HG03159 (cell line): Measurements from ENCODE around the gene TNFRSF9.
"Not testable (repeated sequence)": the region's sequence is repeated elsewhere in the genome, so short reads cannot be mapped to it uniquely, and the experiment has no call there.

Experiments used
- ATAC-seq: cut with Tn5 transposase; IDR thresholded peaks from one replicate; pipeline ENCODE4 v1.9.1; 2021; ENCODE audit warnings: mild to moderate bottlenecking, moderate library complexity; ENCODE audit not compliant: unreplicated experiment

Gene TNFRSF9

DNA sequence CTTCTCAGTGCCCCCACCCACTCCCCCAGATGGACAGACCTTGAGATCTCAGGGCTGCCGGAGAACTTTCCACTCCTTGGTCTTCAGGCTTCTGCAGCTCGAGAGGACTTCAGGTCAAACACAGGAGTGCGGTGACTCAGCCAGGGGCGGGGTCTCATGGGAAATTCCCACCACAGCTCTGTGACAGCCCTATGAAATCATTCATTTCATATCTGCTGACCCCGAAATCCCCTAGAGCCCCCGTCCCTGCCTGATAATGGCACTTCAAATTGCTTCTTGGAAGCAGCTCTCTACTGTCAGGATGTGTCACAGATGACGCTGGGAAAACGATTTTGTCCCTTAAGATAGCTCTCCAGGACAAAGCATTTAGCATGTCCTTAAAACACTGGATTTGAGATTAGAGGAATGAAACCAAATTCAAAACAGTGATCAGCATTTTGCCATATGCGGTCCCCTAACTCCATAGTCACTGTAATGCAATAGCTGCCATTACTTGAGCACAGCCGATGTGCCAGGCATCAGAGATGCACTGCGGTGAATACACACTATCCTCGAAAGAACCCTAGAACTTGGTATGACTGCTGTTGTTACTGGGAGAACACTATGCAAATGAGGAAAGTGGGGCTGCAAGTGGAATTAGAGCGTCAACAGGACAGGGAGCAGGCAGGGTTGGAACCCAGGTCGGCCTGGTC, at the start of gene TNFRSF9:
Gene TNFRSF9, minus strand, starts transcription at position 95 of the 692 bp plus-strand sequence. CDS start 845 bp downstream, outside the sequence.
- ATAC-seq, result no peak

DNA sequence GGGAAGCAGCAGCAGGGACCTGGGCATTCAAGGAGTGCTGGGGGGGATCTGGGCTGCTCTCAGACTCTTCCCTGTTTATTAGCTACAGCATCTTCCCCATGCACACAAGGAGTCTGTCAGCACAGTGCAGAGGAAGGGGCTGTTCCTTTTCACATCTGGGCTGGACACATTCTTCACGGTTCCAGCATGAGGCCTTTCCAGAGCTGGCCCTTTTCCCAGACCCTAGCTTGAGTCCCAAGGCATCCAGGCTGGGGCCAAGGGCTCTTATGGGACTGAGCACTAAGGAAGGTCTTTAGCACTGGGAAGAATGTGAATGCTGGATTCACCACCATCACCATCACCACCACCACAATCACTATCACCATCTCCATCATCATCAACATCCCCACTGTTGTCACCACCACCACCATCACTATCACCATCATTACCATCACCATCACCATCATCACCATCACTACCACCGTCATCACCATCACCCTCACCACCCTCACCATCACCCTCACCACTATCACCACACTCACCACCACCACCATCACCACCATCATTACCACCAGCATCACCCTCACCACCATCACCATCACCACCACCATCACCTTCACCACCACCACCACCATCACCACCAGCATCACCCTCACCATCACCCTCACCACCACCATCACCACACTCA, 49.3 kb upstream of the TNFRSF9 start:
- ATAC-seq, result no peak

DNA sequence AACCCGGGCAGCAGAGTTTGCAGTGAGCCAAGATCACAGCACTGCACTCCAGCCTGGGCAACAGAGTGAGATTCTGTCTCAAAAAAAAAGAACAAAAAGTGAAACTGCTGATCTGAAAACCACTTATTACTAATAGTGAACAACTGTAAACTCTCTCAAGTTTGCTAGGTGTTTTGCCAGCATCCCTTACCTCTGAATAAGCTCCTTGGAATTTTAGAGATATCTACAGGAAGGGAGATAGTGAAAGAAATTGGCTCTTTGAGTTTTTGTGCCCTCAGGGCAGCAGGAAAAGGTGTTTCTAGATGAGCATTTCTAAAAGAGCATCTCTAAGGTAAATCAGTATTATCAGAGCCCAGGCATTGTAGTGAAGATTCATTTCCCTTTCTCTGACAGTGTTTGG, 47.9 kb upstream of the TNFRSF9 start:
- ATAC-seq, result no peak

DNA sequence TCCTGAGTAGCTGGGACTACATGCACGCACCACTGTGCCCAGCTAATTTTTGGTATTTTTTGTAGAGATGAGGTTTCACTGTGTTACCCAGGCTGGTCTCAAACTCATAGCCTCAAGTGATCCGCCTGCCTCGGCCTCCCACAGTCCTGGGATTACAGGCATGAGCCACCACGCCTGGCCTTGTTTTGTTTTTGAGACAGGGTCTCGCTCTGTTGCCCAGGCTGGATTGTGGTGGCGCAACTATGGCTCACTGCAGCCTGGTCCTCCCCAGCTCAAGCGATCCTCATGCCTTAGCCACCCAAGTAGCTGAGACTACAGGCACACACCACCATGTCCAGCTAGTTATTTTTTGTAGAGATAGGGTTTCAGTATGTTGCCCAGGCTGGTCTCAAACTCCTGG, 46.9 kb upstream of the TNFRSF9 start:
- ATAC-seq, result no peak

DNA sequence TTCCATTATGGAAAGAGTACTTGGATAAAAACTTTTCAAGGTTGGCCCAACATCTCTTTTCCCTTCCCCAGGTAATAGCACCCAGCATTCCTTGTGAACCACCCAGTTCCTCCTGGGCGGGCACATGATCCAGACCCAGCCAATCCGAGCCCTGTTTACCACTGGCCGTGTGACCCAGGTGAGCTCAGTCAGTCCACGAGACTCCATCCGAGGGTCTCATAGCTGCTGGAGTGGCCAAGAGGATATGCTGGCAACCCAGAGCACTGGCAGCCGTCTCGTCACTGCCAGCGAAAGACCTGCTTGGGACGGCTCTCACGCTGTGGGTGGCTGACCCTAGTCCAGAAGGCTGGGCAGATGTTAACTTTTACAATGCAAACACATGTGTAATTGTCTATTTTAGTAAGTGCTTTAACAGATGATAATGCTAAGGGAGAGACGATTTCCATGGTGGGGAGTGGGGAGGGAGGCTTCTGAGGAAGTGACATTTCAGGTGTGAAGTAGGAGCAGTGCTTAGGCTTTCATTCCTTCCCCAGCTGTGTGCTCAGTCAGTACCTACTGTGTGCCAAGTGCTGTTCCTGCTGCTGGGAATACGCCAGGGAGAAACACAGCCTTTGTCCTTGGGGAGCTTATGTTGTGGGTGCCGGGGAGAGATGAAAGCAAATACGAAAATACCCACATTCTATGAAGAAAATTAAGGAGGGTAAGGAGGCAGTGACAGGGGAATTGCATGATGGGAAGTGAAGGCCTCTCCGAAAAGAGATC, 45.4 kb upstream of the TNFRSF9 start:
- no peak for ATAC-seq

DNA sequence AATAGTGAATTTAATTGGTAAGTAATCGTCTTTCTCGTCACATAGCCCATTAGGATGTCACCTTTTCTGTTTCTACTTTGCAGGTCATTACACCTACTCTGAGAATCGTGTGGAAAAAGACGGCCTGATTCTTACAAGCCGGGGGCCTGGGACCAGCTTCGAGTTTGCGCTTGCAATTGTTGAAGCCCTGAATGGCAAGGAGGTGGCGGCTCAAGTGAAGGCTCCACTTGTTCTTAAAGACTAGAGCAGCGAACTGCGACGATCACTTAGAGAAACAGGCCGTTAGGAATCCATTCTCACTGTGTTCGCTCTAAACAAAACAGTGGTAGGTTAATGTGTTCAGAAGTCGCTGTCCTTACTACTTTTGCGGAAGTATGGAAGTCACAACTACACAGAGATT, 44.2 kb upstream of the TNFRSF9 start:
- ATAC-seq, result no peak

DNA sequence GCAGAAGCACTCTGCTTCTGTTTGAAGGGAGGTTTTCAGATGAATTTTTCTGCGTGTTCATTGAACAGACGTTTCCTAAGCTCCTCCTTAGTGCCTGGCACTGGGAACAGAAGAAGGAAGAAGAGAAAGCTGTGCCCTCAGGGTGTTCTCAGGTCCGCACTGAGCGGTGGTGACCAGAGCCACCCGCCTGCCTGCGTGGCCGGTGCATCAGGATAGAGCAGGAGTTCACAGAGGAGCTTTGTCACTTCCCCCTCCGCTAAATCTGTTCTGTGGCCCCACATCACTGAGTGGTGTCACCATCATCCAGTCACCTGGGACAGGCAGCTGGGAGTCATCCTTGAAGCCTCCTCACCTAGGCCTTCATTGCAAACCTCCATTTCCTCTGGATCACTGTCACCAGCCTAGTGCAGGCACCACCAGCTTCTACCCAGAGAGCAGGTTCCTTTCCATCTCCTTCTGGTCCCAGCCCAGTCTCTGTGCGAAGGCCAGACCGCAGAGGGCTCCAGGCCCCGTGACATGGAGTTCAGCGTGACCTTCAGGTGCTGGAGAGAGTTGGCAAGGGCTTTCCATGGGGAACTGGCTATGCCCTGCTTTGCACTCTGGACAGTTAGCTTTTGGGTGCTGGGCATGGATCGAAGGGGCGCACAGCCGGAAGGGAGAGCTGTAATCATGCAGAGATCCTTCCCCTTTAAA, 42.6 kb upstream of the TNFRSF9 start:
- no peak for ATAC-seq

DNA sequence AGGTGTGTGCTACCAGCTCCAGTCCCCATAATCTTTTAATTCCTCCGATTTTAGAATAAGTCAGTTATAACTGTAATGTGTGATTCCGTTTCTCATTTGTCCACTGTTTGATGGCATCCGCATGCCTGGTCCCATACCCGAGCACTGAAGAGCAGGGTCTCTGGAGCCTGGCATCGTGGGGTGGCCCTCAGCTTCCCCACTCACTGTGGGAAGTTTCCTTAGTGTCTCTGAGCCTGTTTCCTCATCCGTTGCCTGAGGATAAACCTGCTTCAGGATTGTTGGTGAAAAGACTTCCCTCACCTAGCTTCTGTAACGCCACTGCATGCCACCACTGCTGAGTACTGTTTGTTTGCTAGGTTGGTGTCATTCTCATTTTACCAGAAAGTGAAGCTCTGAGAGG, 40.3 kb upstream of the TNFRSF9 start:
- no peak for ATAC-seq

DNA sequence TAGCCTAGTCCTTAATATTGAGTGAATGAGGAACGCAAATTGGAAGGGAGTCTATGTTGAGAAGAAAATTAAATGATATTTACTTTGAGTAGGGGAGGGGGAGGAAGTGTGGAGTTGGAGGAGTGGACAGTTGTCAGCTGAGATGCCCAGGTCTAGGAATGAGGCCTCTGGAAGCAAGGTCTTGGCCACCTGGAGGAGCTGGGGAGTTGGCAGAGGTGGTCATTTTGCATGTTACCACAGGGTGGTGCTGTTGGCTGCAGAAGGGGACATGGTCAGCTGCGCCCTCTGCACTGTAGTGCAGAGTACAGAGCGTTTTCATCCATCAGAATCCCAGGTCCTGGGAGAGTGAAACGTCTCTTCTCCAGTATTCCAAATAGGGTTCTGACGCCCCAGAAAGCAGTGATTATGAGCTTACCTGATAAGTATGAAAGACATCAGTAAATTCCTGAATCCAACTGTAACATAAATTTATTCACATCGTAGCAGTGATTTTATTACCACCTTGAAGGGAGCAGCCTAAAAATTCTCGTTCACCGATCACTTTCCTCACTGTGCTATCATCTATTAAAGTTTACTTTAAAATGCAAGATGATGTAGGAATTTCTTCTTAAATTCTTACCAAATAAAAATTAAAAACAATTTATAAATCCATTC, 34.7 kb upstream of the TNFRSF9 start:
- ATAC-seq, result no peak

DNA sequence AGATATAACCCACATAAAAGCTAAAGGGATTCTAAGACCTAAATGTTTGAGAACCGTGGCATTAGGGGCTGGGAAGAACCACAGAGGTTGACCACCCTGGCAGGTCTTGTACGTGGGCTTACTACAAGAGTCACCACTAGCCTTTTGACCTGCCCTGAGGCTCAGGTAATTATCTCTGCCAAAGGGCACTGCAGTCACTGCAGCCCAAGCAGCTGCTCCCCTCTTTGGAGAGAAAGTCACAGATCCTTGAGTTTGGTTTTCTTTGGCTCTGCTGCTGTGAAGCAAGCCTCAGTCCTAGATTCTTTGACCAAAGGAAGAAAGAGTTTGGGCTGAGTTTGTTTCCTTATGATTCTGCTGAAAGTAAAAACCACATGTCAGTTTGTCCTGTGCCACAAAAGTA, 32.4 kb upstream of the TNFRSF9 start:
- ATAC-seq, result no peak

DNA sequence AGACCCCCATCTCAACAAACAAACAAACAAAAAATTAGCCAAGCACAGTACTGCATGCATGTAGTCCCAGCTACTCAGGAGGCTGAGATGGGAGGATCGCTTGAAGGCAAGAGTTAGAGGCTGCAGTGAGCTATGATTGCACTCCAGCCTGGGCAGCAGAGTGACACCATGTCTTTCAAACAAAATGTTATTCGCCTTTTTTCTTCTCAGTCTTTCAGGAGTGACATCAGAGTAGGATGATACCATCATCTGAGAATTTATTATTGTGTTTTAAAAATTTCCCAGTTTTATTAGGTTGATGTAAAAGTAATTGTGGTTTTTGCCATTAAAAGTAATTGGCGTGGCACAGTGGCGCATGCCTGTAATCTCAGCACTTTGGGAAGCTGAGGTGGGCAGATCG, 31.6 kb upstream of the TNFRSF9 start:
- no peak for ATAC-seq

DNA sequence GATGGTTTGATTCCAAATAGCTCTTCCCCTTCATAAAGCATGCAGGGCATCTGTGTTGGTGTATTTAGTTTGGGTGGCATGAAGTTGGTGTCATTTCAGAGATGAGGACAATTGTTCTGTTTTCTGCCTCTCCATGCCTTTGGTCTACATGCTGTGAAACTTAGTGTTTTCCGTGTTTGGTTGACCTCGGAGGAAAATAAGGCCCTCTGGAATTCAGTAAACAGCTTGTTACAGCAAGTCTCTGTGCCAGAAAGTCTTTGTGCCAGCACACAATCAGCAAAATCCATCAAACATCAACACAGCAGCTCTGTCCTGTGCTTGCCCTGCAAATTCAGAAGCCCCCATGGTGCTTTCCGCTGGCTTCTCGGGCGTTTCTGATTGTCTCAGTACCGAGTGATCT, 30.4 kb upstream of the TNFRSF9 start:
- no peak for ATAC-seq

DNA sequence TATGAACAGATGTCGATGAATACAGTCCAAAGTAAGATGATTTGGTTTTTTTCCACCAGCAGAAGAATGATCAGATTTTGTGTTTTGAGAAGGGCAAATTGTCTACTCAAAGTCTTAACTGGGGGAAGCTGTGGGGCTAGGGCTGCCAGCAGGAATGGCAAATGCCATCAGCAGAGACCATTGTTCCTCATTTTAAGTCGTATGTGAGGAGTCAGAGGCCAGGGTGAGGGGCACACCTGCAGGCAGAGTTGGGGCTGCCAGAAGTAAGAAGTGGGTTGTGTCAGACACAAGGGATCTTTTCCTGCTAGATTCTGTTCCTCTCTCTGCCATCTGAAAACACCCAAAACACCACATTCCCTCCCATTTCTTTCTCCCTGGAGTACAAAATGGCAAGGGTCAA, 29.6 kb upstream of the TNFRSF9 start:
- no peak for ATAC-seq

DNA sequence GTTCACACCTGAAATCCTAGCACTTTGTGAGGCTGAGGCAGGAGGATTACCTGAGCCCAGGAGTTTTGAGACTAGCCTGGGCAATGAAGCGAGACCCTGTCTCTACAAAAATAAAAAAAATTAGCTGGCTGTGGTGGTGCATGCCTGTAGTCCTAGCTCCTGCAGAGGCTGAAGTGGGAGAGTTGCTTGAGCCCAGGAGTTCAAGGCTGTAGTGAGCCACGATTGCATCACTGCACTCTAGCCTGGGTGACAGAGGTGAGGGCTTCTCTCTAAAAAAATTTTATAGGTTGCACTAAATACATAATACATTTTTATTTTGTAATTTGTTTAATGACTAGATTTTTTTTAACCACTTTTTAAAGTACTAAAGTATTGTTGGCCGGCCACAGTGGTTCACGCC, 27.0 kb upstream of the TNFRSF9 start:
- ATAC-seq, result no peak

DNA sequence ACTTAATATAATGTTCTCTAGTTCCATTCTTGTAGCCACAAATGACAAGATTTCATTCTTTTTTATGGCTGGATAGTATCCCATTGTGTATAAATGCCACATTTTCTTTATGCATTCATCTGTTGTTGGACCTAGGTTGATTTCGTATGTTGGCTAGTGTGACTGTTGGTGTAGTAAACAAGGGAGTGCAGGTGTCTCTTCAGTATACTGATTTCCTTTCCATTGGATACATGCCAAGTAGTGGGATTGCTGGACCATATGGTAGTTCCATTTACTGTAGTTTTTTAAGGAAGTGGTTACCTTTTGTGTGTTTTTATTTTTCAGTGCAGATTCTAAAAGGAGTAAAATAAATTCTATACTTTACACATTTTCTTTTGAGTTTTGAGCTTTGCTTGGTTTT, 26.6 kb upstream of the TNFRSF9 start:
- no peak for ATAC-seq

DNA sequence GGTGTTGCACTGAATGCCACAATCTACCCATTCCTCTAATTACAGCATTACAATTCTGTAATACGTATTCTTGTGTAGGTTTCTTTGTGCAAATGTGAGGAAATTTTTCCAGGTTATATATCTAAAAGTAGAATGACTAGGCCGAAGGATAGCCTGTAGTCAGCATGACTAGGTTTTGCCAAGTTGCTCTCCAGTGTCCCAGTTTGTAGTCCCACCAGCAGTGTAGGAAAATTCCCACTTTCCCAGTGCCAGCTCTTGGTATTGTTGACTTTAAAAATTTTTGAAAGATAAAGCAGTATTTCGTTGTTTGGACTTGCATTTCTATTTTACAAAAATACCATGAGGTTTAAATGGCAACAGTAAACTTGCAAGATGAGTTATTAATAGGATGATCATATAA, 23.8 kb upstream of the TNFRSF9 start:
- no peak for ATAC-seq

DNA sequence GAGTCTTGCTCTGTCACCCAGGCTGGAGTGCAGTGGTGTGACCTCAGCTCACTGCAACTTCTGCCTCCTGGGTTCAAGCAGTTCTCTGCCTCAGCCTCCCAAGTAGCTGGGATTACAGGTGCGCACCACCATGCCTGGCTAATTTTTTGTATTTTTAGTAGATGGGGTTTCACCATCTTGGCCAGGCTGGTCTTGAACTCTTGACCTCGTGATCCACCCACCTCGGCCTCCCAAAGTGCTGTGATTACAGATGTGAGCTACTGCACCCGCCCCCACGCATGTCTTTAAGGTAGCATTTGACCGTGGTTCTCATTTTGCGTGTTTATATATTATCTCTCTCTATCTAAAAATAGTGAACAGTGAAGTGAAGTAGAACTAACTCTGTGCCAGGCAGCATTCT, 23.2 kb upstream of the TNFRSF9 start:
- not testable (repeated sequence) for ATAC-seq

DNA sequence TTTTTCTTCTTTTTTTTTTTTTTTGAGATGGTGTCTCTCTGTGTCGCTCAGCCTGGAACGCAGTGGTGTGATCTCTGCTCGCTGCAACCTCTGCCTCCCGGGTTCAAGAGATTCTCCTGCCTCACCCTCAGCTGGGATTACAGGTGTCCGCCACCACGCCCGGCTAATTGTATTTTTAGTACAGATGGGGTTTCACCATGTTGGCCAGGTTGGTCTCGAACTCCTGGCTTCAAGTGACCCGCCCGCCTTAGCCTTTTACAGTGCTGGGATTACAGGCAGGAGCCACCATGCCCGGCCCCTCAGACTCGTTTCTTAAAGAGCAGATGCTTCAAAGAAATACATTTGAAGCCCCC, 22.7 kb upstream of the TNFRSF9 start:
- not testable (repeated sequence) for ATAC-seq

DNA sequence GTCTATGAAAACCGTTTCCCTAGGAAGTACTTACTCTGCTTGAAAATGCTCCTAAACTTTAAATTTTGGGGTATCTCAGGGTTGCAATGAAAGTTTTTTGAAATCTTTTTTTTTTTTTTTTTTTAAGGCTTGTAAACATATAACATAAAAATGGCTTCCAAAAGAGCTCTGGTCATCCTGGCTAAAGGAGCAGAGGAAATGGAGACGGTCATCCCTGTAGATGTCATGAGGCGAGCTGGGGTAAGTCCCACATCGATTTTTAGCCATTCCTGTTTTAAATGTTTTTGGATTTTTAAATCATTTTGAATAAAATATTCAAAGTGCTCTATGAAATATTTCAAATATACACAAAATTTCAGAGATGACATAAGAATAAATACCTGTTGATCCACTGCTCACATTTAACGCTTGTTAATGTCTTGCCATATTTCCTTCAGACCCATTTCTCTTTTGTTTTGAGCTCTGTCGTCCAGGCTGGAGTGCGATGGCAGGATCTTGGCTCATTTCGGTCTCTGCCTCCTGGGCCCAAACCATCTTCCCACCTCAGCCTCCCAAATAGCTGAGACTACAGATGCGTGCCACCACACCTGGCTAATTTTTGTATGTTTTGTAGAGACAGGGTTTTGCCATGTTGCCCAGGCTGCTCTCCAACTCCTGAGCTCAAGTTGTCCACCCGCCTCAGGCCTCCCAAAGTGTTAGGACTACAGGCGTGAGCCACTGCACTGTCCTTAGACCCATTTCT, 22.2 kb upstream of the TNFRSF9 start:
- ATAC-seq, result no peak

DNA sequence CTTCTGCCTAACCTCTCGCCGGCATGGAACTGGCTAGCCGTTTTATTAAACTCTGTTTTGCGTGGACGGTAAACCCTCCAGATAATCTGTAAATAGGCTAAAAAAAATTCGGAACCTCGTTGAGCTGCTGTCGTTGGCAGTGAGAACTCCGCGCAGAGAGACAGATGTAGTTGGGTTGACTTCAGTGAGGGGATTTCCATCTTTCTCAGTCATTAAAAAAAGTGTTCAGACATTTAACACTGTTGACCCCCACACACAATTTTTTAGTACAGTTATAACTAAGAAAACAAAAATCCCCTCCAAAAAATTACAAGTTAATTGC, 21.3 kb upstream of the TNFRSF9 start:
- ATAC-seq, result peak; percentile 6
